ENCODE results near the gene CAMTA1. TPM values are rescaled to one million over a fixed set of nuclear protein-coding genes. Genes with fewer than 3 reads are reported as not detected.

Gene CAMTA1
- polyA plus RNA-seq, 1 donor from 2014 or later, result 162 TPM

DNA sequence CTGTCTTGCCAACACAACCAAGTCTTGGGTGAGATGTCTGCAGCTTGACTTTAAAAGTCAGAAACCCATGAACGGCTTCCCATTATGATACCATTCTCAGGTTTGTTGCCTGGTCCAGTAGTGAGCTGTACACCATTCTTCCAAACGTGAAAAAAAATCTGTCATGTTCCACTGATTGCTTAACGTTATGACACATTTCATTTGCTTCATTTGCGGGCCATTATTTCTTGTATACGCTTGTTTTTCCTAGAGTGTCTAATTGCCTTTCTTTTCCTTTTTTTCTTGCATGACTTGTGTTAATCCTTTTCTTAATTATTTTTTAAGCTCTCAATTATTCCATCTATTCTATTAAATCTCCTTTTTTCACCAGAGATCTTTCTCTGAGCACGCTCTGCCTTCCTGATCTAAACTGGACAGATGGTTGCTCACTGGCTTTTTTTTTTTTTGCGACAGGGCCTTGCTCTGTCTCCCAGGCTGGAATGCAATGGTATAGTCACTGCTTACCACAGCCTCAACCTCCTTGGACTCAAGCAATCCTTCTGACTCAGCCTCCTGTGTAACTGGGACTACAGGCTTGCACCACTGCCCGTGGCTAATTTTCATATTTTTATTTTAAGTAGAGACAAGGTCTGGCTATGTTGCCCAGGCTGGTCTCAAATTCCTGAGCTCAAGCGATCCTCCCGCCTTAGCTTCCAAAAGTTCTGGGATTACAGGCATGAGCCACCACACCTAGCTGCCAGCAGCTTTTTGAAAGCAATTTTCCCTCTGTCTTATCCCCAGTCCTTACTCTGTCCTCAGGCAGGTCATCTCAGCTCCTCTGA, 31.7 kb upstream of the CAMTA1 start:
- Histone ChIP-seq H3K27me3 (ENCODE audit: insufficient read depth, low read depth, low read length) (no peaks in the 10 kb centered on the region), H3K4me3 (ENCODE audit: low read length) (no peak overlapping the region), H3K79me2 (replicated peaks; ENCODE audit: insufficient read depth, low read length) (no peaks in the 10 kb centered on the region), H3K27ac (ENCODE audit: low read length) (no peak overlapping the region), H3F3A (ENCODE audit: insufficient read depth, low read length, poor library complexity, severe bottlenecking) (no peaks in the 10 kb centered on the region), H4K20me1 (ENCODE audit: insufficient read depth) (no peaks in the 10 kb centered on the region), H3K4me2 (ENCODE audit: low read length) (no peak overlapping the region), H3K9ac (ENCODE audit: low read length) (no peak overlapping the region), H3K9me3 (ENCODE audit: low read length) (no peaks in the 10 kb centered on the region), H2AFZ (ENCODE audit: low read depth, low read length) (no peak overlapping the region), H3K36me3 (ENCODE audit: insufficient read depth, low read length) (no peaks in the 10 kb centered on the region), H3K9me2 (ENCODE audit: insufficient read depth, low read length) (no peaks in the 10 kb centered on the region)
- no peak for TF ChIP-seq RAD21 (conservative IDR thresholded peaks at IDR 0.05)
- TF ChIP-seq MXI1 (conservative IDR thresholded peaks at IDR 0.05; ENCODE audit: poor library complexity, severe bottlenecking), result no peak
- TF ChIP-seq EP300 (conservative IDR thresholded peaks at IDR 0.05; ENCODE audit: poor library complexity, severe bottlenecking), result no peak
- TF ChIP-seq, protein P1, sequence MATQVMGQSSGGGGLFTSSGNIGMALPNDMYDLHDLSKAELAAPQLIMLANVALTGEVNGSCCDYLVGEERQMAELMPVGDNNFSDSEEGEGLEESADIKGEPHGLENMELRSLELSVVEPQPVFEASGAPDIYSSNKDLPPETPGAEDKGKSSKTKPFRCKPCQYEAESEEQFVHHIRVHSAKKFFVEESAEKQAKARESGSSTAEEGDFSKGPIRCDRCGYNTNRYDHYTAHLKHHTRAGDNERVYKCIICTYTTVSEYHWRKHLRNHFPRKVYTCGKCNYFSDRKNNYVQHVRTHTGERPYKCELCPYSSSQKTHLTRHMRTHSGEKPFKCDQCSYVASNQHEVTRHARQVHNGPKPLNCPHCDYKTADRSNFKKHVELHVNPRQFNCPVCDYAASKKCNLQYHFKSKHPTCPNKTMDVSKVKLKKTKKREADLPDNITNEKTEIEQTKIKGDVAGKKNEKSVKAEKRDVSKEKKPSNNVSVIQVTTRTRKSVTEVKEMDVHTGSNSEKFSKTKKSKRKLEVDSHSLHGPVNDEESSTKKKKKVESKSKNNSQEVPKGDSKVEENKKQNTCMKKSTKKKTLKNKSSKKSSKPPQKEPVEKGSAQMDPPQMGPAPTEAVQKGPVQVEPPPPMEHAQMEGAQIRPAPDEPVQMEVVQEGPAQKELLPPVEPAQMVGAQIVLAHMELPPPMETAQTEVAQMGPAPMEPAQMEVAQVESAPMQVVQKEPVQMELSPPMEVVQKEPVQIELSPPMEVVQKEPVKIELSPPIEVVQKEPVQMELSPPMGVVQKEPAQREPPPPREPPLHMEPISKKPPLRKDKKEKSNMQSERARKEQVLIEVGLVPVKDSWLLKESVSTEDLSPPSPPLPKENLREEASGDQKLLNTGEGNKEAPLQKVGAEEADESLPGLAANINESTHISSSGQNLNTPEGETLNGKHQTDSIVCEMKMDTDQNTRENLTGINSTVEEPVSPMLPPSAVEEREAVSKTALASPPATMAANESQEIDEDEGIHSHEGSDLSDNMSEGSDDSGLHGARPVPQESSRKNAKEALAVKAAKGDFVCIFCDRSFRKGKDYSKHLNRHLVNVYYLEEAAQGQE (IDR thresholded peaks at IDR 0.05; ENCODE audit: borderline replicate concordance), result no peak
- TF ChIP-seq, protein P2, sequence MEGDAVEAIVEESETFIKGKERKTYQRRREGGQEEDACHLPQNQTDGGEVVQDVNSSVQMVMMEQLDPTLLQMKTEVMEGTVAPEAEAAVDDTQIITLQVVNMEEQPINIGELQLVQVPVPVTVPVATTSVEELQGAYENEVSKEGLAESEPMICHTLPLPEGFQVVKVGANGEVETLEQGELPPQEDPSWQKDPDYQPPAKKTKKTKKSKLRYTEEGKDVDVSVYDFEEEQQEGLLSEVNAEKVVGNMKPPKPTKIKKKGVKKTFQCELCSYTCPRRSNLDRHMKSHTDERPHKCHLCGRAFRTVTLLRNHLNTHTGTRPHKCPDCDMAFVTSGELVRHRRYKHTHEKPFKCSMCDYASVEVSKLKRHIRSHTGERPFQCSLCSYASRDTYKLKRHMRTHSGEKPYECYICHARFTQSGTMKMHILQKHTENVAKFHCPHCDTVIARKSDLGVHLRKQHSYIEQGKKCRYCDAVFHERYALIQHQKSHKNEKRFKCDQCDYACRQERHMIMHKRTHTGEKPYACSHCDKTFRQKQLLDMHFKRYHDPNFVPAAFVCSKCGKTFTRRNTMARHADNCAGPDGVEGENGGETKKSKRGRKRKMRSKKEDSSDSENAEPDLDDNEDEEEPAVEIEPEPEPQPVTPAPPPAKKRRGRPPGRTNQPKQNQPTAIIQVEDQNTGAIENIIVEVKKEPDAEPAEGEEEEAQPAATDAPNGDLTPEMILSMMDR (IDR thresholded peaks at IDR 0.05; ENCODE audit: poor library complexity, severe bottlenecking), result no peak
- TF ChIP-seq TAF1 (IDR thresholded peaks at IDR 0.05; ENCODE audit: low read depth), result no peak
- TF ChIP-seq EZH2 (IDR thresholded peaks at IDR 0.05; ENCODE audit: borderline replicate concordance, insufficient read depth, low read length, poor library complexity, severe bottlenecking), result no peak
- no peak for TF ChIP-seq SMC3 (conservative IDR thresholded peaks at IDR 0.05; ENCODE audit: poor library complexity)
- no peak for TF ChIP-seq POLR2AphosphoS5 (IDR thresholded peaks at IDR 0.05)

- Histone ChIP-seq H3K9me2 (ENCODE audit: insufficient read depth, low read length) (no peaks in the 10 kb centered on the region), H3K79me2 (replicated peaks; ENCODE audit: insufficient read depth, low read length) (no peaks in the 10 kb centered on the region), H3K27me3 (ENCODE audit: insufficient read depth, low read depth, low read length) (no peaks in the 10 kb centered on the region), H4K20me1 (ENCODE audit: insufficient read depth) (no peaks in the 10 kb centered on the region), H3K9ac (ENCODE audit: low read length) (no peak overlapping the region), H3K9me3 (ENCODE audit: low read length) (no peaks in the 10 kb centered on the region), H3F3A (ENCODE audit: insufficient read depth, low read length, poor library complexity, severe bottlenecking) (no peaks in the 10 kb centered on the region), H2AFZ (ENCODE audit: low read depth, low read length) (no peak overlapping the region), H3K36me3 (ENCODE audit: insufficient read depth, low read length) (no peaks in the 10 kb centered on the region), H3K4me2 (ENCODE audit: low read length) (no peak overlapping the region), H3K27ac (ENCODE audit: low read length) (no peak overlapping the region), H3K4me3 (ENCODE audit: low read length) (no peak overlapping the region)
- TF ChIP-seq SMC3 (conservative IDR thresholded peaks at IDR 0.05; ENCODE audit: poor library complexity), result no peak
- no peak for TF ChIP-seq MXI1 (conservative IDR thresholded peaks at IDR 0.05; ENCODE audit: poor library complexity, severe bottlenecking)
- TF ChIP-seq POLR2AphosphoS5 (IDR thresholded peaks at IDR 0.05), result no peak
- no peak for TF ChIP-seq RAD21 (conservative IDR thresholded peaks at IDR 0.05)
- TF ChIP-seq EZH2 (IDR thresholded peaks at IDR 0.05; ENCODE audit: borderline replicate concordance, insufficient read depth, low read length, poor library complexity, severe bottlenecking), result no peak
- TF ChIP-seq, protein P2 (IDR thresholded peaks at IDR 0.05; ENCODE audit: poor library complexity, severe bottlenecking), result no peak
- no peak for TF ChIP-seq EP300 (conservative IDR thresholded peaks at IDR 0.05; ENCODE audit: poor library complexity, severe bottlenecking)
- TF ChIP-seq, protein P1 (IDR thresholded peaks at IDR 0.05; ENCODE audit: borderline replicate concordance), result no peak
- TF ChIP-seq TAF1 (IDR thresholded peaks at IDR 0.05; ENCODE audit: low read depth), result no peak
Measured at GRCh38 chr1:6756457-6756856, 28.8 kb upstream of the CAMTA1 start.

Measured in neural cell (in vitro differentiated cells).